Thyroid gland (tissue), 4 donors: ENCODE data around the gene SHROOM3.
"Not testable (repeated sequence)": the region's sequence is repeated elsewhere in the genome, so short reads cannot be mapped to it uniquely, and the experiment has no call there.

ENCODE experiments used
- POLR2A ChIP-seq, 2 donors: fragments of 450-650 bp; IDR thresholded peaks; one replicate each; pipeline ENCODE4 v1.6.1; 2017; ENCODE audit warnings: antibody characterized with exemption in 2 of 2, mild to moderate bottlenecking in 2 of 2, moderate library complexity in 1 of 2
- TF ChIP-seq, protein P1 (sequence below), 6 experiments: fragments of 200-600 bp in 3 of 6; fragments of 450-650 bp in 3 of 6; sonication (generic) in 3 of 6; IDR thresholded peaks; one replicate each; pipeline ENCODE4 v1.5.1; 2016 to 2019; ENCODE audit warnings: antibody characterized with exemption in 6 of 6, mild to moderate bottlenecking in 2 of 6, inconsistent platforms in 1 of 6, moderate library complexity in 1 of 6

DNA sequence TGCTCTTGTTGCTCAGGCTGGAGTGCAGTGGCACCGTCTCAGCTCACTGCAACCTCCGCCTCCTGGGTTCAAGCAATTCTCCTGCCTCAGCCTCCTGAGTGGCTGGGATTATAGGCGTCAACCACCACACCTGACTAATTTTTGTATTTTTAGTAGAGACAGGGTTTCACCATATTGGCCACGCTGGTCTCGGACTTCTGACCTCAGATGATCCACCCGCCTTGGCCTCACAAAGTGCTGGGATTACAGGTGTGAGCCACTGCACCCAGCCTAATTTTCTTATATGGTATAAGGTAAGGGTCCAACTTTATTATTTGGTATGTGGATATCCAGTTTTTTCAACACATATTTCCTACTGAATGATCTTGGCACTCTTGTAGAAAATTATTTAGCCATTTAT, 19.0 kb downstream of the SHROOM3 start:
- TF ChIP-seq, protein P1, sequence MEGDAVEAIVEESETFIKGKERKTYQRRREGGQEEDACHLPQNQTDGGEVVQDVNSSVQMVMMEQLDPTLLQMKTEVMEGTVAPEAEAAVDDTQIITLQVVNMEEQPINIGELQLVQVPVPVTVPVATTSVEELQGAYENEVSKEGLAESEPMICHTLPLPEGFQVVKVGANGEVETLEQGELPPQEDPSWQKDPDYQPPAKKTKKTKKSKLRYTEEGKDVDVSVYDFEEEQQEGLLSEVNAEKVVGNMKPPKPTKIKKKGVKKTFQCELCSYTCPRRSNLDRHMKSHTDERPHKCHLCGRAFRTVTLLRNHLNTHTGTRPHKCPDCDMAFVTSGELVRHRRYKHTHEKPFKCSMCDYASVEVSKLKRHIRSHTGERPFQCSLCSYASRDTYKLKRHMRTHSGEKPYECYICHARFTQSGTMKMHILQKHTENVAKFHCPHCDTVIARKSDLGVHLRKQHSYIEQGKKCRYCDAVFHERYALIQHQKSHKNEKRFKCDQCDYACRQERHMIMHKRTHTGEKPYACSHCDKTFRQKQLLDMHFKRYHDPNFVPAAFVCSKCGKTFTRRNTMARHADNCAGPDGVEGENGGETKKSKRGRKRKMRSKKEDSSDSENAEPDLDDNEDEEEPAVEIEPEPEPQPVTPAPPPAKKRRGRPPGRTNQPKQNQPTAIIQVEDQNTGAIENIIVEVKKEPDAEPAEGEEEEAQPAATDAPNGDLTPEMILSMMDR (IDR thresholded peaks at IDR 0.05): not testable (repeated sequence)
- TF ChIP-seq POLR2A (IDR thresholded peaks at IDR 0.05): not testable (repeated sequence)
